Hepatic stellate cell (primary cell): ENCODE results near the gene C5orf15.
"Not testable (repeated sequence)": the region's sequence is repeated elsewhere in the genome, so short reads cannot be mapped to it uniquely, and the experiment has no call there.

ENCODE experiments used
- DNase-seq: peaks from one replicate; pipeline ENCODE4 v3.0.0; 2011; ENCODE audit warnings: low spot score

The C5orf15 gene

DNA sequence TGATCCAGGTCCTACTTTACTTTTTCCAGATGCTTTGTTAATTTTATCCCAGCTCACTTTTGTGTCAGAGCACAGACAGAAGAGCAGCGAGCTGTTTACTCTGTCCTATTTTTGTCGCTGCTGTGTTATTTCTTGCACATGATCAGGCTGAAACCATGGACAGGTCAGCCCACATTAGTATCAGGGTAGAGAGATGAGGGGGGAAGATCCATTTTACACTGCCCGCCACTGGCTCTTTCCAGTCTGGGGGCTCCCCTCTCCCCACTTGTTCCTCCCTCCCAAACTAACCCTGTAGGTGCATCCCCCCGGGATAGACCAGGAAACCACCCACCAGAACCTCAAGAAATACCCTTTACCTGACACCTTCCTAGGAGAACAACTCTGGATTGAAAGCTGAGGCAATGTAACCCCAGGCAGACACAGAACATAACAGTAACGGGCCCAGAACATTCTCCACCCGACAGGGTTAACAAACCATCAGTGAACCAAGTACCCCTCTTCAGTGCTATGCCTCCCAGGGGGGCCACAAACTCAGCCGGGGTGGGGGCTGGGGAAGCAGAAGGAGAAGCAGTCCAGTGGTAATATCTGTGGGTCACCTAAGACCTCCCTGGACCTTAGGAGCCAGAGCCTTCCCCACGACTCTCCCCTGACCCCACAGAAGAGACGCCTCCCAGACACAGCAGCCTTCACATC, 26.0 kb upstream of the C5orf15 start:
- no peak for DNase-seq

DNA sequence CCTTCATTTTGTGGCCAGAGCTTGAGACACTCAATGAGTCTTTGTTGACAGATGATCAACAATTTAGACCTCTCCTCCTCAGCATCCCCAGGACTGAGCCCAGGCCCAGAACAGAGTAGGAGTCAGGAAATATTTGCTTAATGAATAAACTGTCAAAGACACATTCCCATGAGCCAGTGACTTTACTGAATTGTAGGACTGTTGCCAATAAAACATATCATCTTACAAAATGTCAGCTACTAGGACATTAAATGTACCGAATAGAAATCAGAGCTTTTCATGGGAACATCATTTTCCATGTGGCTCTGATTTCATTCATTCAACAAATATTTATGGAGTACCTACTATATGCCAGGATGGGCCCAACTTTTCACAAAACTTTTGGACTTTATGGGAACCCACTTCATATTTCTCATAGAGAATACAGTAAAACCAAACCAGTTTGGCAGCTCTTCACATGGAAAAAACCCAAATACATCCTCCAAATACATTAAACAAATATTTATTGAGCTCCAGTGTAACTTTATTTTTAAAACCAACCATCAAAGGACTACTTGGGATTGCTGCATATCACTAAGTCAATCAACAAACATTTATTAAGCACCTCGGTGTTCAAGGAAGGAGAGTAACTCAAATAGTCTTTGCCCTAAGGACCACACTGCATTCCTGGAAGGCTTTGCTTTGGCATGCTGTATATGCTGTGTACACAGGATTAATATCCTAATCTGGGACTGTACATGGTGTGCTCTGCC, 24.9 kb upstream of the C5orf15 start:
- DNase-seq, result peak; percentile 57

DNA sequence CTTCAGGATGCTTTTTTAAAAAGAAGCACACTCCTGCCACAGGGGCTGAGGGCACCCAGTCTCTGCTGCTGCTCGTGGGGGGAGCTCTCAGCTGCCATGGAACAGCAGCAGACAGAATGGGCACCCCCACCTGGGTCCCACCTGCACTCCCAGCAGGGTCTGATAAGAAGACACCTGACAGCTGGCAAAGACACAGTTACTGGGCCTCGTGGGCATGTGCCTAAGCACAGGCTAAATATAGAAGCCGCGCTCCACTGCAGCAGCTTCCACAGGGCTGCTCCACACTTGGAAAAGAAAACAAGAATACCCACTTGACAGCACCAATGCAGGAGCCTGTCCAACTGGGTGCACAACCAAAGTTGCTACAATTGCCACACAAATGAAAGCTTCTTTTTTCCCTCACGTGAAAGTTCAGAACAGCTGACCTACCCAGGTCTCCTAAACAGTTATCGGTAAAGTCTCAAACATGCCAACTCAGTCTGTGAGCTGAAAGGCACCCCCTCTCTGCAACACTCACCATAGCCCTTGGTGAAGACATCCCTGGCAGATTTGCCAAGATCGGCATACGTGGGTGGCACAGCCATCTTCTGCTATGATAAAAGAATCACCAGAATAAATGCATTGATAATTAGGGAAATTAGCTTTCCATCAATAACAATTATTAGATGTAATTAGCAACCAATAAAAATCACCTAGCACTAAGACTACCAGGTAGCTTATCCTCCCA, 24.2 kb upstream of the C5orf15 start:
- DNase-seq, result no peak

DNA sequence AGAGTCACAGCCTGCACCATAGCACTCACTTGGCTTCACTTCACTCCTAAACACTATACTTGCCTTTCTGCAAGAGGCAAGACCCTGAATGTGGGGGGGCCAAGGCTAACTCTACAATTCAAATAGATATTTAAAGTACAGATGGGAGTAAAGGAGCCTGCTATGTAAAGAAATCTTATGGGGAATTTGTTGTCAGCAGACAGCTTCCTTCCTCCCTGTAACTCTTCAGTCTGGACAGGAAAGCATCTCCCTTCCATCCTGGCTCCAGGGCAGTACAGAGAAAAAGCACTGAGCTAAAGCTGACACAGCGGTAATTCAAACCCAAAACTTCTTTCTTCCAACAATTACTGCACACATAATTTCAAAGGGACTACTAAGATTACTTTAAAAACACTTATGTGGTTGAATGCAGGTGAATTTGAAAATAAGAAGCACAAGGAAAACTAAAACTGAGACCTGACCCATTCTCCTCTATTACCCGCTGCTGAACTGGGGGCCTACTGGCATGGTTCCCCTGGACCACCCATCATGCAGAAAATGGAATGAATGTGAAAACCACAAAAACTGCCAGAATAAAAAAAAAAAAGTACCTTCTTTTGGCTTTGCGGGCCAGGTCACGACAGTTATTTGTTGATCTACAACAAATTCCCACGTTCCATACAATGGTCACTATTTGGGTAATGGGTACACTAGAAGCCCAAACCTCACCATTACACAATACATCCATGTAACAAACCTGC, 22.9 kb upstream of the C5orf15 start:
- DNase-seq, result no peak

DNA sequence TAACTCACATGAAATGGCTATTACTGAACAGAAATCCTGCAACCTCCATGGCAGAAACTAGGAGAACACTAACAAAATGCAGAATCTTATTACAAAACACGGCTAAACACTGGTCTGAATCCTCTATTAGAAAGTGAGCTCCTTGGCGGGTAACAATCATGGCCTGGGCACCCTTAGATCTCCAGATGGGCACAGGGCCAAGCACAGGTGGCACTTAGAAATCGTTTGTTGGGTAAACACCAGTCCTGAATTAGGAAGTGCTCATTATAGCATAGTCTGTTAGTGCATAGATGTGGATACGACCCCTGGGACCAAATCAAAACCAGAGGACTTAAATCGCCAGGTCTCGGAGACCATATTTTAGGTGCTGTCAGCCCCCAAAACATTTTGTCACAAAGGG, 22.0 kb upstream of the C5orf15 start:
- DNase-seq, result no peak

DNA sequence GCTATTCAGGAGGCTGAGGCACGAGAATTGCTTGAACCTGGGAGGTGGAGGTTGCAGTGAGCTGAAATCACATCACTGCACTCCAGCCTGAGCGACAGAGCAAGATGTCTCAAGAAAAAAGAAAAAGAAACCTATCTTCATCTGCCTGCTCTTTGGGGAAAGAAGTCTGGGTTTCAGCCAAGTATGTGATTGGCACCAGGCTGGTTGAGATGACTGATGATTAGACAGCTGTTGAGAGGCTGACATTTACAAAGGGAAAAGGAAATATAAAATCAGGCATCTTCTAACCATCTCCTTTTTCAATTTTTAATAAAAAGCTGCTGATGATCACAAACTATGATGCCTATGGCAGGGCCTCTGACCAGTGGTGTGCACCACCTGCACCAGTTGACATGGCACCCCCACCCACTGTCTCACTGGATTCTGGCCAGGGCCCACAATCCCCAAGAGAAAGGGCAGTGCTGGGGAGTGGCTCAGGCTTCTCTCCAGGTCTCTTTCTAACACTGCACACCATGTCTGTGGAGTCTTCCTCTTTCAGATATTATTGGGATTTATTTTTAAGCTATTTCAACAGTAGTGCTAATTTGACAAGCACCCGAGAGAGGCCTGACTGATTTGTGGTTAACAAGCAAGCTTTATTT, 17.2 kb upstream of the C5orf15 start:
- no peak for DNase-seq

DNA sequence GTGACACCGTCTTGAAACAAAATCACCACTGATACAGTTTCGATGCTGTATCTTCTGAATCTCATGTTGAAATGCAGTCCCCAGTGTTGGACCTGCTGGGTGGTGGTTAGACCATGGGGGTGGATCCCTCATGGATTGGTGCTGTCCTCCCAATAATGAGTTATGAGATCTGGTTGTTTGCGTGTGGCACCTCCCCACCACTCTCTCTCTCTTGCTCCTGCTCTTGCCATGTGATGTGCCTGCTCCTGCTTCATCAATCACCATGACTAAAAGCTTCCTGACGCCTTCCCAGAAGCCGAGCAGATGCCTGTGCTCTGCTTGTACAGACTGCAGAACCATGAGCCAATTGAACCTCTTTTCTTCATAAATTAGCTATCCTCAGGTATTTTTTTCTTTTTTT, 15.2 kb upstream of the C5orf15 start:
- DNase-seq, result no peak

DNA sequence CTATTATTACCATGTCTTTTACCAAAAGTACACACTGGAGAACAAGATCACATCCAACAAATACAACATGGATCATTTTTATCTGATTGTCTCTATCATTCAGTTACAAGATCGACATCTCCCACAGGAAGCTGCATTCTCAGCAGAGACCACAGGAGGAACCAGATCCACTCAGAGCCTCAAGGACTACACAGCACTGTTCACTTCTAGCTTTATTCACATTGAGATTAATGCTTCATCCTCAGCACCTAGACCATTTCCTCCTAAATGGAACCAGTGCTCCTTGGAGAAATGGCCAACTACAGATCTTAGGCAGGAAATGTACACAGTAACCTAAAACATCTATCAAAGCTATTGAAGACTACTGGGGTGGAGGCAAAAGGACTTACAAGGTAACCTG, 13.3 kb upstream of the C5orf15 start:
- no peak for DNase-seq

DNA sequence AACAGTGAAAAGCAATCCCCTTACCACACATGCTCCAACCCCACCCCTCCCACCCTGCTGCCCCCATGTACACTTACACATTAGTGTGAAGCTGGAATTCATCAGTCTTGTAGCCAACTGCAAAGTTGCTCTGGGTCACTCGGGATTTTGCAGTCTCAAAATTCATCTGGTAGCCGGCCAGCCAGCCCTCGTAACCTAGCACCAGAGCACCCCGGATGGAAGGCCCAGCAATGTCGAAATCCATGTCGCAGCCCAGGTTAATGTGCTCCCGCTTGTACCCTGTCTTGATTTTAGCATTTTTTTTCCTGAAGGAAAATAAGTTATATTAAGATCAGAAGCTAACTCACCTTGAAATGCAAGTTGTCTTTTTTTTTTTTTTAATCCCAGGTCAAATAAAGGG, 12.2 kb upstream of the C5orf15 start:
- DNase-seq, result no peak

DNA sequence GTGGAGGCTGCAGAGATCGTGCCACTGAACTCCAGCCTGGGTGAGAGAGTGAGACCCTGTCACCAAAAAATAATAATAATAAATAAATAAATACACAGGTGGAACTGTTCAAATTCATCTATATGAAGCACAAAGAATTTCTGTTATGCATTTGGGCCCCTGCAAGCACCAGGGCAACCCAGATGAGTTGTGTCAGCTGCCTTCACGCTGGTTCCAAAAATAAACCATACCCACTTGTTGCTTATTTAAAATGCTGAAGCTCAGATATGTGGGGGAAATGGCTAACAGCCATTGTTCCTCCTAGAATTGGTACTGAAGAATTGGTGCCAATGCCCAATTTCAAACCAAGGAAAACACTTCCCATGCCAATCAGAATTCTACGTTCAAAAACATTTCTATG, 10.5 kb upstream of the C5orf15 start:
- DNase-seq, result no peak

DNA sequence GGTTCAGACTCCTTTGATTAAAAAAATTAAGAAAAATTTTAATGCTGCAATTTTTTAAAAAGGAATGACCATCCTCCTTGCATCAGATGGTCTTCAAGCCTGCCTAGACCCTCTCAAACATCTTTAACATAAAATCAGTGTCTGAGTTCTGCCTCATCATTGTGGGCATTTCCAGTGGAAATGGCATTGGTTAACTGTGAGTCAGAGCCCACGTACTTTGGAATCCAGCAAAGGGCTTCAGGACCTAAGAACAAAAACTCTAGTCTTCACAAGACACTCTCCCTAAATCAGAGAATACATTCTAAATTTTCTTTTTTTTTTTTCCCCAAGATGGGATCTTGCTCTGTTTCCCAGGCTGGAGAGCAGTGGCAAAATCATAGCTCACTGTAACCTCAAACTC, 9.4 kb upstream of the C5orf15 start:
- DNase-seq, result peak; percentile 52

DNA sequence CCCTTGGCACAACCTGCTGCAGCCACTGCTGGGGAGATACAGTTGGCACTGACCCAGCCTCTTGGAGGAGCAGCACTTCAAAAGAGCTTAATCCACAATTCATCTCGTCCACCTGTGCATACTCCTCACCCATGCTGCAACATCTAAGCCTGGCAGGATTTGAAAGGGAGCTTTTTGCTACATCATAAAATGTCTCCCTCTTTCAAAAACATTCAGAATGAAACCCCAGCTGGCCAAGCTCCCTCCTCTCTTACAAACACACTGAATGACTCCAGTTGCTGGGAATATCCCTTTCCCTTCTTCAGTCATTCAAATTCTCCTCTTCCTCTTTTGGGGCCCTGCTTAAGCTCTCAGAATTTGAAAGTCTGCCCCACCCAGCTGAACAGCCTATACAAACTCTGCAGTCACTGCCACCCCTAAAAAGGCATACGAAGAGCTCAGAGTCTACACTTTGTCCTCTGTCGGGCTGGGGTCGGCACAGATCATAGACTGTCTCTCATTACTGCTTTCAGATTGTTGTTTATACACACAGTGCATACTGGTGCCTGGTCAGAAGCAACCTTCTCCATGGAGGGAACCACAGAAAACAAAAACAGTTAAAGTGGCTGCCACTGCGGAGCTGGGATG, 8.8 kb upstream of the C5orf15 start:
- DNase-seq, result no peak

DNA sequence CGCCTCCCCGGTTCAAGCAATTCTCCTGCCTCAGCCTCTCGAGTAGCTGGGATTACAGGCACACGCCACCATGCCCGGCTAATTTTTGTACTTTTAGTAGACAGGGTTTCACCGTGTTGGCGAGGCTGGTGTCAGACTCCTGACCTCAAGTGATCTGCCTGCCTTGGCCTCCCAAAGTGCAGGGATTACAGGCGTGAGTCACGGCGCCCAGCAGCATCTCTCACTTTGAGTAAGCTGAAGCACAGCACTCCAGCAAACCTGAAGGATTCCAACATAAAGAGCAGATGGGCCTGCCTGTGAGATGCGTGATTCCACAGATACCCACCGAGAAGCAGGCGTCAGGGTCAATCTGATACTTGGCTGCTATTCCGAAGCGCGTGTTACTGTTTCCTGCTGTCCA, 7.1 kb upstream of the C5orf15 start:
- DNase-seq, result not testable (repeated sequence)

DNA sequence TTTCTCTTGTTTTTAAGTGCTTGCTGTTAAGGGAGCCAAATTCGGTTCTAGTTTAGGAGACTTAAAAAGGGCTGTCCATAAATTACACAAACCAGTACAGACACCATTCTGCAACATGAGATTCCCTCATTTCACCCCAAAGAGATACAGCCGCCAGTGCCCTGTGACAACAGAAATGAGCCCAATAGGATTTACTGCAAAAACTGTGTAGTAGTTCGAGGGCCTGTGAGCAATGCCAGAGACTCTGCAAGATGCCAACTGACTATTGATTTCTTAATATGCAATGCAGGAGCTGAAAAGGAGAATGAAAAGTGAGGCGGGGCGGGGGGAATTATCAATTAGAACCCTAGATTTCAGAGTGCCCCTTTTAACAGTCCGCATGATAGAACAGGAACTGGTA, 5.7 kb upstream of the C5orf15 start:
- DNase-seq, result no peak

DNA sequence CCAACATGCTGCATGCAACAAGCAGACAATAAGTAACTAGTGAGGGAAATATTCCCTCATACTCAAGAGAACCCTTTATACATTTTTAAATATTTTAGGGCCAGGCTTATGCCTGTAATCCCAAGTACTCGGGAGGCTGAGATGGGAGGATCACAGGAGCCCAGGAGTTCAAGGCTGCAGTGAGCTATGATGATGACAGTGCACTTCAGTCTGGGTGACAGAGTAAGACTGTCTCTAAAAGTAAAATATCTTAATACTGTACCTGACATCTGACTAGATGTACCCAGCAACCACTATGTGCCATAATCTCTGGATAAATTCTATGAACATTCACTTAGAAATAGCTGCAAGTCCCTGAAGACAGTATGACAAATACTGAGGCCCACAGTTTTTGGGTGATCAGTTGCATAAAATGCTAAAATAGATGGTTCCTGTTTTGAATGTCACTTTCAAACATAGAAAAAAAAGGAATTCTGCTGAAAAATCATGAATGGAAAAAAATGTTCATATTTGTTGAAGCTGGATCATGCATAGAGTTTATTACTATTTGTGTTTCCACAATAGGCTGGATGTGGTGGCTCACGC, 2.0 kb upstream of the C5orf15 start:
- no peak for DNase-seq

DNA sequence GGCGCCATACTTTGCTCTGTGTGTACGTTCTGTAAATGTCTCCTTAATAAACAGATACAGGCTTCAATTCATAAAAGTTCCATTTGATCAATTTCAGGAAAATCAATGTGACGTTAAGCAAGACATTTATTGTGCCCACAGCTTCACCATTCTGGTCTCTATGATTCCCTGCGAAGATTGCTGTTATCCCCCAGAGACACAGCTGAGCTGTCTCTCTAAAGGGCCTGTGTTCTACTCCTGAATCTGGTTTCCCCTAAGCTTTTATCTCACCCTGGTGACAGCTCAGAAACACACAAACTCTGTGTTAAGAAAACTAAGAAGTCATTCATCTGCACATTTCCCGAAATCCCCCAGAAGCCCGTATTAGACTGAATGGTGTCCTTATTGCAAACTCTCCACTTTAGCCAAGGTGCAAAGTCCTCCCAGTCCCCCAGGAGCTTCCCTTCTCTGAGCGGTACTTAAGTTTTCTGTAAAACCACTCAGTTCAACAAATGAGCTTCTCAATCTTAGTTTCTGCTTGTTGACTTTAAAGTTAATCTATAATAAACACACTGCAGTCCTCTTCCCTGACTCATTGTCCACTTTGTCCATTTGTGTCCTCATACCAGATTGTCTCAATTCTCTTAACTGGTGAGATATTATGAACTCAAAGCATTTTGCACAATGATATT, 1.4 kb upstream of the C5orf15 start:
- DNase-seq, result peak; percentile 29

DNA sequence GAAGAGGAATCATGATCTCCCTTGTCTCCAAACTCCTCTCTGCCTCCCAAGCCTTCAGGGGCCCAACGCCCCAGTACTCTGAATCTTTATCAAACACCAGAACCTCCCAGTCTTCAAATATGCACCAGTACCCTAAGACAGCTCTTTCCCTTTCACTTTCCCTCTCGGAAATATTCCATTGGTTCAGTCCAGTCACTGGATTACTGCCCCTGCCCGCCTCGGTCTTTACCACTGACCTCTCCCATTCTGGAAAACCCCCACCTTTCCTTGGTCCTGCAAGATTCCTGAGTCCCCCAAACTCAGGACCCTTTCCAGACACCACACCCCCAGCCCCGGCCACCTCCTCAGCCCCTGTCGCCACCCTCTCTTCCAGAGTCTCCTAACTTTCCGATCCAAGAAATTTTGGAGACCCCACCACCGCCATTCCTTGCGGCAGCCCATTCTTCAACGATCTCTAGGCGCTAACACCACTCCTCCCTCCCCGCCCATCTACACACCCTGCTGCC, 674 bp downstream of the C5orf15 start:
- DNase-seq, result peak; percentile 44

DNA sequence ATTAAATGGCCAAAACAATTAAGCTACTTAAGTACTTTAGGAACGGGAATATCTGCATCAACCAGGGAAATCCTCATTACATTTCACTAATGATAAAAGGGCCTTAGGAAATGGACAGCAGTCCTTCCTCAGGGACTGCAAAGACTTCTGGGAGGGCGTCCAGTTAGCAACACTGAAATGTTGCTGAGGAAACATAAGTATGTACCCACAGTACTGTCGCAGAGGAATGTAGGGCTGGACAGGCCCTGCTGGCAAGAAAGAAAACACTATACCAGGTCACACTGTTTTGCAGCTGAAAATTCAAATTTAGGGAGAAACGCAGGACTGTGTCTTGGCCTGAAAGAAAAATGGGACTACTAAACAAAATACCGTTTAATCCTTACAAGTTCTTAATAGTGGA, 1.3 kb downstream of the C5orf15 start:
- no peak for DNase-seq

DNA sequence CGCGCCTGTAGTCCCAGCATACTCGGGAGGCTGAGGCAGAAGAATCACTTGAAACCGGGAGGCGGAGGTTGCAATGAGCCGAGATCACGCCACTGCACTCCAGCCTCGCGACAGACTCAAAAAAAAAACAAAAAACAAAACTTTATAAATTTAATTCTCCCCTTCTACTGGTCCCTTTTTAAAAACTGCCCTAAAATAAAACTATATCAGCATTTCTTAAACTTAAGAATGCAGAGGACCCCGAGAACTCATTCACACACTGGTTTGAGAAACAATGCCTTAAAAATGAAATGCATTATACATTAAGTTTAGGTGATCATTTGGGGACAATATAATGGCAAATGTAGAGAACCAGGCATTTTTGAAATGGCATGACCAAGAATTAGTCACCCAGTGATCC, 2.3 kb downstream of the C5orf15 start:
- no peak for DNase-seq

DNA sequence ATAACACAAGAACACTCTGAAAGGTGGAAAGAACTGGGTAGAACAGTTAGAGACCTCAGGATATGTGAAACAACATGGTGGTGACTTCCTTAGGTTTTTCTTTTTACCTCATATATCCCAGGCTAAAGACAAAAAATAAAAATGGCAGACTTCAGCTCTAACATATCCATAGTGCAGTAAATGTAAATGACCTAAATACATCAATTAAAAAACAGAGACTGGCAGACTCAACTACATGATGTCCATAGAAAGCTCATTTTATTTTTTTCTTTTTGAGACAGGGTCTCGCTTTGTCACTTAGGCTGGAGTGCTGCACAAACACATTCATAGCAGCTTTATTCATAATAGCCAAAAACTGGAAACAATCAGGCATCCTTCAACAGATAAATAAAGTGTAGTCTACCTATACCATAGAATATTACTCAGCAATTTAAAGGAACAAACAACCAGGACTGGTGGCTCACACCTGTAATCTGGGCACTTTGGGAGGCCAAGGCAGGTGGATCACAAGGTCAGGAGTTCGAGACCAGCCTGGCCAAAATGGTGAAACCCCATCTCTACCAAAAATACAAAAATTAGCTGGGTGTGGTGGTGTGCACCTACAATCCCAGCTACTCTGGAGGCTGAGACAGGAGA, 4.8 kb downstream of the C5orf15 start:
- no peak for DNase-seq
